Left lobe of liver (tissue), 2 donors: ENCODE data around the gene COL21A1. TPM values are rescaled to one million over a fixed set of nuclear protein-coding genes. Genes with fewer than 3 reads are reported as not detected.

Source experiments
- ATAC-seq: fragments of 200-7000 bp; cut with Tn5 transposase; one replicate; pipeline ENCODE4 v1.9.1; 2020; ENCODE audit warnings: mild to moderate bottlenecking, moderate library complexity
- DNase-seq: peaks from one replicate; pipeline ENCODE4 v3.0.0-alpha.2; 2020; ENCODE audit warnings: low spot score
- total RNA-seq: library from RNA; stranded (reverse); gene quantifications from one replicate; pipeline ENCODE4 v1.2.1, GENCODE V29; 2021
- donor health status: DM: no; HTN: no; CAD: no; lungs with moderate emphysema.
- donor health status: DM: no; HTN: yes; CAD: no.

COL21A1 gene
- total RNA-seq, 1 donor from 2014 or later = 0.43 TPM

- ATAC-seq = no peak
- DNase-seq = no peak
These were observed 196.2 kb downstream of the COL21A1 start for GRCh38 chr6:56051202-56051598.

GRCh38 chr6:56050530-56051201 lies 196.7 kb downstream of the COL21A1 start:
- no peak for DNase-seq
- ATAC-seq = no peak

- no peak for ATAC-seq
- no peak for DNase-seq
These were observed 198.8 kb downstream of the COL21A1 start for GRCh38 chr6:56048601-56049000.

GRCh38 chr6:56047931-56048540 lies 199.3 kb downstream of the COL21A1 start:
- ATAC-seq = no peak
- DNase-seq = no peak

- ATAC-seq (peak; percentile 37), DNase-seq (no peak)
These were observed 200.8 kb downstream of the COL21A1 start for GRCh38 chr6:56046576-56046975.

- ATAC-seq = no peak
These were observed 203.6 kb downstream of the COL21A1 start for GRCh38 chr6:56043761-56044160.

GRCh38 chr6:56043076-56043475 lies 204.3 kb downstream of the COL21A1 start:
- no peak for ATAC-seq
- no peak for DNase-seq

More at GRCh38 chr6:56043761-56044160, 203.6 kb downstream of the COL21A1 start:
- no peak for DNase-seq

GRCh38 chr6:56041591-56041990 lies 205.8 kb downstream of the COL21A1 start:
- DNase-seq = no peak
- ATAC-seq = no peak

GRCh38 chr6:56040889-56041301 lies 206.5 kb downstream of the COL21A1 start:
- ATAC-seq = no peak
- DNase-seq = no peak

- DNase-seq = no peak
- no peak for ATAC-seq
These were observed 207.2 kb downstream of the COL21A1 start for GRCh38 chr6:56040223-56040622.

GRCh38 chr6:56038764-56039163 lies 208.6 kb downstream of the COL21A1 start:
- no peak for DNase-seq
- ATAC-seq = no peak

GRCh38 chr6:56037601-56038000 lies 209.8 kb downstream of the COL21A1 start:
- no peak for DNase-seq

GRCh38 chr6:56036916-56037600 lies 210.3 kb downstream of the COL21A1 start:
- ATAC-seq = no peak
- no peak for DNase-seq

More at GRCh38 chr6:56037601-56038000, 209.8 kb downstream of the COL21A1 start:
- ATAC-seq = no peak

GRCh38 chr6:56033401-56033800 lies 214.0 kb downstream of the COL21A1 start:
- ATAC-seq (no peak), DNase-seq (no peak)

- no peak for ATAC-seq
- no peak for DNase-seq
These were observed 214.6 kb downstream of the COL21A1 start for GRCh38 chr6:56032715-56033260.

GRCh38 chr6:56027865-56028264 lies 219.5 kb downstream of the COL21A1 start:
- no peak for DNase-seq
- no peak for ATAC-seq

- no peak for DNase-seq
- no peak for ATAC-seq
These were observed 220.8 kb downstream of the COL21A1 start for GRCh38 chr6:56026455-56027180.

GRCh38 chr6:56025795-56026194 lies 221.6 kb downstream of the COL21A1 start:
- ATAC-seq (peak; percentile 40), DNase-seq (no peak)

- ATAC-seq (no peak), DNase-seq (no peak)
These were observed 222.4 kb downstream of the COL21A1 start for GRCh38 chr6:56024931-56025330.

- ATAC-seq = no peak
- no peak for DNase-seq
These were observed 223.6 kb downstream of the COL21A1 start for GRCh38 chr6:56023829-56024228.

- DNase-seq (no peak), ATAC-seq (no peak)
These were observed 224.7 kb downstream of the COL21A1 start for GRCh38 chr6:56022678-56023077.
